IPS-18c (cell line): ENCODE data around the gene PBX3.

Experiments used
- H3K4me3 ChIP-seq: 2 replicates; pipeline ENCODE4 v1.7.0; 2013; ENCODE audit warnings: low read depth, mild to moderate bottlenecking, low read length, moderate library complexity; ENCODE audit not compliant: insufficient read depth
- H3K9me3 ChIP-seq: one replicate; pipeline ENCODE4 v1.6.1; 2013; ENCODE audit warnings: mild to moderate bottlenecking, low read length, moderate library complexity; ENCODE audit not compliant: control insufficient read depth, insufficient read depth

The PBX3 gene

DNA sequence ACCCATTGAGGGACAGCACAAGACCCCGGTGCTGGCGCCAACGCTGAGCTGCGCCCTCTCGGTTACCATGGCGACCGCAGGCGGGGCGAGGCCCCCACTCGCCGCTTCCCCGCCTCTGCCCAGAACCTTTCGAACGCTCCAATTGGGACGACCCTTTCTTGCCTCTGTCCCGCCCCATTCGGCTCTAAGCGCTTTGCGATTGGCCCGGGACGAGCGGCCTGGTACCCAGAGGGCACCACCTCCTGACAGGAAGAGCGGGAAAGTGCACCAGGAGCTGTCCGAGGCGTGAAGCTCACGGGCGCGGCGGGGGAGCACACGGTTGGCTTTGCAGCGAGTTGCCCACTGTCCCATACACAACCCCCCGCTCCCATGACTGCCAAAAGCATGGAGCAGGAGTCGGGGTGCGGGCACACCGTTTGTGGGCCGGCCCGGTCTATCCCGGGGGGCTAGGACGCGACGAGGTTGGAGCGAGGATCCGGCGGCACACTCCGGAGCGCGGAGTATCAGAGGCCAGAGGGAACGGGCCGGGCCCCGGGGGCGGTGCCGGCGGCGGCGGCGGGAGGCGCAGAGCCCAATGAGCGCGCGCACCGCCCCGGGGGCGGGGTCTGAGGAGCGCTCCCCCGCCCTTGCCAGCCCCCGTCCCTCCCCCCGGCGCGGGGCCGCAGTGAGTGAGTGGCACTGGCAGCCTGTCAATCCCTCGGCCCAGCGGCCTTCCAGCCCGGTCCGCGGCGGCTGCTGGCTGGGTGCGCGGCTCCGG, 978 bp upstream of the PBX3 start:
- Histone ChIP-seq H3K9me3 (no peaks in the 10 kb centered on the region), H3K4me3 (peak overlapping the region; percentile 56)

GRCh38 chr9:125746774-125747052, 460 bp upstream of the PBX3 start:
- peak overlapping the region; percentile 56 for H3K4me3 ChIP-seq
- no peaks in the 10 kb centered on the region for H3K9me3 ChIP-seq

DNA sequence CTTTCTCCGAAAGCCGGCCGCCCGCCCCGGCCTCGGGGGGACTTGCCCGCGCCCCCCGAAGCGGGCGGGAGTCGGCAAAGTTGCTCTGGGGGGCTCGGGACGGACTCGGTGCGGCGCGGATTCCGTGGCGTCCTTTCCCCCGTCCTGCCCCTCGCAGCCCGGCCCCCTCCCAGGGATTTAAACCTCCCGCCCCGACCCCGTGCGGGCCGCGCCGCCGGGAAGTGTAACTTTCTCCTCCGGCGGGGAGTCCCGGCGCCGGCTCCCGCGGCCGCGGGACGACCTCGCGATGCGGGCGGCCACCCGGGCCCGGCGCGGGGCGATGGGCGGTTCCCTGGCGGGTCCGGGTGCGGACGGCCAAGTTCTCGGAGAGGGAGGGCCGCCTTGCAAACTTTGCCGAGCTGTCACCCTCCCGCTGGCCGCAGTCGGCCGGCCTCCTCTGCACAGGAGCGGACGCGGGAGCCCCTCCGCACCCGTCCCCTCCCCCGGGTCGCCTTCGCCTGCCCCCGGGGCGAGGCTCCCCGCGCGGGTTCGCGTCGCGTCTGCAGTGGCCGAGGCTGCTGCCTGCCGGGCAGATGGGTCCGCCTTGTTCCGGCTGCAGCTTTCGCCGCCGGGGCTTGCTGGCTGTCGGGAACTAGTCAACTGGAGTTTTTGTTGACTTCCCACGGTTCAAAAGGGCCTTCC, 732 bp downstream of the PBX3 start:
- peak overlapping the region; percentile 97 for H3K4me3 ChIP-seq
- no peaks in the 10 kb centered on the region for H3K9me3 ChIP-seq

GRCh38 chr9:125748446-125749099, 1.4 kb downstream of the PBX3 start:
- Histone ChIP-seq H3K9me3 (no peaks in the 10 kb centered on the region), H3K4me3 (peak overlapping the region; percentile 97)

- no peaks in the 10 kb centered on the region for H3K9me3 ChIP-seq
- H3K4me3 ChIP-seq, result peak overlapping the region; percentile 97
Observed at GRCh38 chr9:125749287-125749935, 2.2 kb downstream of the PBX3 start.

GRCh38 chr9:125749951-125750626, 2.9 kb downstream of the PBX3 start:
- no peak overlapping the region for H3K4me3 ChIP-seq
- no peaks in the 10 kb centered on the region for H3K9me3 ChIP-seq

DNA sequence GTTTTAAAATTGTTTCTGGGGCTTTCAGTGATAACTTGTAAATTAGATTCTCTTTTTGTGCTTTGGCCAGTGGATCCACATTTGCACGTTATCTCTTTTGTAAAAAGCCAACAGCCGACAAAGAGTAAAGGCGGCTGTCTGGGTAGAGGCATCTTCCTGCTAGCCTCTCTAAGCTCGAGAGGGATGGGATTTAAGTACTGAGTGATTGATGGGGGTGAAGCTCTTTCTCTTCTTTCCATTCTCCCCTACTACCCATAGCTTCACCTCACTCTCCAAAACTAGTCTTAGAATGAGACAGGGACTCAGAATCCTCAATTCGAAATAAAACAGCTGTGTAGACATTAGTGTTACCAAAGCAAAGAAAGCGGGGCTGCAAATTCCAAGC, 3.4 kb downstream of the PBX3 start:
- Histone ChIP-seq H3K4me3 (peak overlapping the region; percentile 29; the same call in 1 of the 2 replicates), H3K9me3 (no peaks in the 10 kb centered on the region)

DNA sequence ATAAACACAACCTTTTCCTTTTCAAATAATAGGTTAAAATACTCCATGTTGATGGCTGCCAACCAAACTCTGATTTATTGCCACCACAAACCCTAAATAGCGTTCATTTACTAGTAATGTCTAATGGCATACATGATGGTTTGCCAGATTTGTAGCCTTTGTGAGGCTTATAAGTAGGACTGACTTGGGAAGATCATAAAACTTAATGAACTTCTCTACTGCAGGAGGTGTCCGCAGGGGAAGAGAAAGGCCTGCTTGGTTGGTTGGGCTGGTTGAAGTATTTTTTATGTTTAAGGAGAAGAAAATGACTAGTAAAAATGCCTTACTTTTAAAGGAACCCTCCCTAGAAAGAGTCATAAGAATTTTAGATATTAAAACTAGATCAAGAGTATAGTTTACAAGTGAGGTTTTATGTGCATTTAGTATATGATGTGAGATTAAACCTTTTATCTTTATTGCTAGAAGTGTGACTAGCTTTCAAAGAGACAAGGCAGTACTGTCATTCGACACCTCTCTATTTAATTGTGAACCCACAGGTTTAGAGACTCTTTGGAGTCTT, 5.0 kb downstream of the PBX3 start:
- Histone ChIP-seq H3K9me3 (no peaks in the 10 kb centered on the region), H3K4me3 (no peak overlapping the region)

- Histone ChIP-seq H3K9me3 (no peaks in the 10 kb centered on the region), H3K4me3 (no peak overlapping the region)
Observed at GRCh38 chr9:125754096-125754495, 6.9 kb downstream of the PBX3 start.

- Histone ChIP-seq H3K9me3 (no peaks in the 10 kb centered on the region), H3K4me3 (no peak overlapping the region)
Observed at GRCh38 chr9:125755340-125755739, 8.2 kb downstream of the PBX3 start.

GRCh38 chr9:125756518-125756917, 9.3 kb downstream of the PBX3 start:
- H3K9me3 ChIP-seq, result no peaks in the 10 kb centered on the region
- H3K4me3 ChIP-seq, result no peak overlapping the region

- H3K9me3 ChIP-seq, result no peaks in the 10 kb centered on the region
- H3K4me3 ChIP-seq, result no peak overlapping the region
Observed at GRCh38 chr9:125757834-125758233, 10.7 kb downstream of the PBX3 start.

DNA sequence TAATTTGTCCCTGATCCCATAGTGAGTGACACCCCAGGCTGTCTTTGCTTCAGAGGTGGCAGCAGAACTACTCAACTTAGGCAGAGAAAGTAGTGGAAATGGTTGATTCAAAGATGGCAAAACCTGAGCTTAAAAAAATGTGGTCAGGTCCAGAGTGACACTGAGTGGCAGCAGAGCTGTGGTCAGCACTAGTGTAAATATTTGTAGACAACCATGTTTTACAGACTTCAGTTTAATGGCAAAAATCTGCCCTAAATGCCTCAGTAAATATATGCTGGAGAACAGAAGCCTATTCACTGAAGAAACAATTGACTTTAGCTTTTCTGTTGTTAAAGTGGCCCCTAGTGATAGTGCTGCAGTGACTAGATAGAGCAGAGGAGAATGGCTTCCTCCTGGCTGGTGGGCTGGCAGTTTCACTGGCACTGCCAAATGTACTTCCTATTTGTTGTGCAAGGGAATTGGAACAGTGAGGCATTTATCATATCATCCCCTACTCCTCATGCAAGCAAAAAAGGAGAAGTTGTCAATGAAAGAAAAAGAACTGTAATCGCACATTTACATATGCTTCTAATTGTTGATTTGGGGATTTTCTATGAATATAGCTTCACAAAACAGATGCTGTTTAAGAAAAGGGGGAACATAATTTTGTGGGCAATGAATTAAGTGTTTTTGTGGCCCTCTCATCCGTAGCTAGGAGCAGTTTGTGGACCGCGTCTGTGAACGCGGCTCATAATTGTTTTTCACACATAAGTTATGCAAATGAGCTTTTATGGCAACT, 12.0 kb downstream of the PBX3 start:
- Histone ChIP-seq H3K4me3 (no peak overlapping the region), H3K9me3 (no peaks in the 10 kb centered on the region)

DNA sequence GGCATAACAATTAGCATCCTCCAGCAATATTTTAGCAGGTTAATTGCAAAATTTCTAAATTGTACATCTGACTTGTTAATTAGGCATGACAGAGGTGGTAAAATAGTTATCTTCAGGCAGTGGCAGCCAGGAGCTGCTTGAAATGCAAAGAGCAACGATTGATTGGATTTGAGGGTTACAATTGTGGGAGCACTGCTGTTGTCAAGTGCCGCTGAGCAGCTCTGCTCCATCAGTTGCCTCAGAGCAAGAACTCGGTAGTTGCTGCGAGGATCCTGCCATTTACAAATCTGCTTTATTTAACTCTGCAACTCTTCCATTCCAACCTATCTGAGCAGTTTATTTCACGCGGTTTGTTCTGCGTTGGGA, 12.6 kb downstream of the PBX3 start:
- H3K4me3 ChIP-seq, result no peak overlapping the region
- no peaks in the 10 kb centered on the region for H3K9me3 ChIP-seq

GRCh38 chr9:125760537-125760936, 13.4 kb downstream of the PBX3 start:
- H3K9me3 ChIP-seq, result no peaks in the 10 kb centered on the region
- no peak overlapping the region for H3K4me3 ChIP-seq

DNA sequence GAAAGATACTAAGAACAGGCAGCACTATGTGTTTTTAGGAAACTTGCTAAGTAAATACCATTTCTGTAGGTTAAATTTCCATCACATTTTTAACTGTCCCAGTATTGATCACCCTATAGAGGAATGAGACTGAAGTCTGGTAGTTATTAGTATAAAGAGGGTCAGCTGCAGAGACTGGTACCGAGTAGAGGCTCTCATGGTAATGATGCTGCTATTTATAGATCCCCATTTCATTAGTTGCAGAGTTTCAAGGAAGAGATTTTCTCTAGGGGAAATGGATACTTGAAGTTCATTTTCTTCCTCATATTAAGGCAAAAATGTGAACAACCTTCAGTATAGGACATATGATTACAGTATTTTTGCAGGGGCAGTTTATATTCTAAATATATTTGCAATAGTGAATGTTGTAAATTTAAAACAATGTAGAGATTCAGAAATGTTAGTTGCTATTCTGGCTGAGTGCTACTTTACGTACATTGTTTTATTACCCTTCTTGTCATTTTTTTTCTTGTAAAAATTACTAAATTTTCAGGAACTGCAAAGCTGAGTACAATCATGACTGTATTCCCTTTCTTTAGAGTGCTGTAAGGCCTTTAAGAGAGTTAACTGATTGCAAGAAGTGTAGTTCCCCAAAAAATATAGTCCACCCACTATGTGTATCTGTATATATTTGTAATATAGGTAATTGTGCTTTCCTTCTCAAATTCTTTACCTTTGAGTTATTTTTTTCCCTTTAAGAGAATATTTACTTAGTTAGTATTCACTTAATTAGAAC, 14.7 kb downstream of the PBX3 start:
- Histone ChIP-seq H3K4me3 (no peak overlapping the region), H3K9me3 (no peaks in the 10 kb centered on the region)
